Activated CD8-positive, alpha-beta memory T cell treated with anti-CD3 and anti-CD28 coated beads, Interleukin-2, amount 50 U/mL, for 1 hour (primary cell): Measurements from ENCODE around the gene RPS6KC1.
"Not testable (repeated sequence)": the region's sequence is repeated elsewhere in the genome, so short reads cannot be mapped to it uniquely, and the experiment has no call there.

Experiments
- DNase-seq: peaks from one replicate; pipeline ENCODE4 v3.0.0-alpha.2; 2020; ENCODE audit errors: extremely low read depth

Gene RPS6KC1

GRCh38 chr1:213154056-213154685 lies 103.1 kb downstream of the RPS6KC1 start:
- no peak for DNase-seq

GRCh38 chr1:213159376-213159775 lies 108.3 kb downstream of the RPS6KC1 start:
- DNase-seq, result no peak

GRCh38 chr1:213160442-213160841 lies 109.4 kb downstream of the RPS6KC1 start:
- not testable (repeated sequence) for DNase-seq

GRCh38 chr1:213162338-213162737 lies 111.3 kb downstream of the RPS6KC1 start:
- no peak for DNase-seq

GRCh38 chr1:213162862-213163261 lies 111.8 kb downstream of the RPS6KC1 start:
- no peak for DNase-seq

- DNase-seq, result no peak
Observed at GRCh38 chr1:213163278-213163711, 112.3 kb downstream of the RPS6KC1 start.

- no peak for DNase-seq
Observed at GRCh38 chr1:213164561-213164960, 113.5 kb downstream of the RPS6KC1 start.

- no peak for DNase-seq
Observed at GRCh38 chr1:213166852-213167251, 115.8 kb downstream of the RPS6KC1 start.

GRCh38 chr1:213171711-213172110 lies 120.7 kb downstream of the RPS6KC1 start:
- no peak for DNase-seq

- DNase-seq, result no peak
Observed at GRCh38 chr1:213176341-213176740, 125.3 kb downstream of the RPS6KC1 start.

- no peak for DNase-seq
Observed at GRCh38 chr1:213179784-213180183, 128.7 kb downstream of the RPS6KC1 start.

GRCh38 chr1:213180833-213181232 lies 129.8 kb downstream of the RPS6KC1 start:
- no peak for DNase-seq

- DNase-seq, result no peak
Observed at GRCh38 chr1:213183036-213183672, 132.1 kb downstream of the RPS6KC1 start.

- no peak for DNase-seq
Observed at GRCh38 chr1:213186168-213186567, 135.1 kb downstream of the RPS6KC1 start.

GRCh38 chr1:213192026-213192425 lies 141.0 kb downstream of the RPS6KC1 start:
- DNase-seq, result no peak

- no peak for DNase-seq
Observed at GRCh38 chr1:213194383-213194782, 143.3 kb downstream of the RPS6KC1 start.

GRCh38 chr1:213194855-213195254 lies 143.8 kb downstream of the RPS6KC1 start:
- no peak for DNase-seq

GRCh38 chr1:213196328-213197054 lies 145.4 kb downstream of the RPS6KC1 start:
- not testable (repeated sequence) for DNase-seq

GRCh38 chr1:213200630-213201029 lies 149.6 kb downstream of the RPS6KC1 start:
- no peak for DNase-seq

- DNase-seq, result no peak
Observed at GRCh38 chr1:213201380-213202155, 150.5 kb downstream of the RPS6KC1 start.

- no peak for DNase-seq
Observed at GRCh38 chr1:213211201-213211600, 160.2 kb downstream of the RPS6KC1 start.

GRCh38 chr1:213219076-213219475 lies 168.0 kb downstream of the RPS6KC1 start:
- not testable (repeated sequence) for DNase-seq
